GM18517 (cell line): ENCODE results near the gene SLC35B4.

Experiments
- ATAC-seq: cut with Tn5 transposase; IDR thresholded peaks from one replicate; pipeline ENCODE4 v1.9.1; 2021; ENCODE audit warnings: mild to moderate bottlenecking, moderate library complexity; ENCODE audit not compliant: unreplicated experiment

Gene SLC35B4

DNA sequence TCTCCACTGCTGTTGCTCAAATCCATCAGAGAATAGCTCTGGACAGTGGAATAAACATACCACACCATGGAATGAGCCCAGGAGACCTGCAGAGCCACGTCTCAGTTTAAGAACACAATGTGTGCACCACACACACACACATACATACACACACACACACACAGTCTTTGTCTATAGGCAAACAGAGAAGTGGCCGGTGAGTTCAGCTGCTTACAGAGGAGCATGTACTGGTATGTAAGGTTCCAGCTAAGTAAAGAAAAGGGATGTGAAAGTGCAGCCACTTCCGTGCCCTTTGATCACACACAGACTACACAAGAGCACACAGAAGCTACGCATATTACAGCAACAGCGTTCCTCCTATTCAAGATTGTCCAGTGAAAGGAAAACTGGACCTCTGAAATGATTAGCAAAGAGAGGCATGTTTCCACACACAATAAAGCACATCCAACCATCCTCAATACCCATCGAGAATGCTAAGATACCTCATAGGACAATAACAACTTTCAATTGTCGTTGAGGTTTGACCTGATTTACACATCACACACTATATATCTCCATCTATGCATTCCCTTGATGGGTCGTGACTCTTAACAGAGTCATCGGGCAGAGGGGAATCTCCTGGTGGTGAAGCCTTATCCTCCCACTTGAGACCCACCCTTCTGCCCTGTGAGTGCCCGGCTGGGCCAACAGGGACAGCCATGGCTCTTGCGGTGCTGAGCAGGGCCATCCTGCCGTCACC, 23.6 kb downstream of the SLC35B4 start:
- ATAC-seq, result peak; percentile 100

DNA sequence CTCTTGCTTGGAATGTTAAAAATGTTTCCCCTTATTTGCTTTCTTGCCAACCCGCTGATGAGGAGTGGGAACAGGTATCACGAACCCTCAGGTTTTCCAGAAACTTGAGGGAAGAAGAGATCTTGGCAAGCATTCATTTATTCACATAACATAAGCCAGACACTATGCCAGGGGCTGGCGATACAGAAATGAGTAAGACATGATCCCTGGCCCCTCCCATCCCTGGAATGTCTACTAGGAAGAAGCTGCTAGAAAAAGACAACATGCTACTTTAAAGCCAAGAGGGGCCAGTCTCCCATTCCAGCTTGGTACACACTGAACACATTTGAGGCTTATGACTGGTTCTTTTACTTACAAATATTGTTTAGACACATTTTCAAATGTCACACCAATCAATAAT, 26.4 kb downstream of the SLC35B4 start:
- no peak for ATAC-seq

DNA sequence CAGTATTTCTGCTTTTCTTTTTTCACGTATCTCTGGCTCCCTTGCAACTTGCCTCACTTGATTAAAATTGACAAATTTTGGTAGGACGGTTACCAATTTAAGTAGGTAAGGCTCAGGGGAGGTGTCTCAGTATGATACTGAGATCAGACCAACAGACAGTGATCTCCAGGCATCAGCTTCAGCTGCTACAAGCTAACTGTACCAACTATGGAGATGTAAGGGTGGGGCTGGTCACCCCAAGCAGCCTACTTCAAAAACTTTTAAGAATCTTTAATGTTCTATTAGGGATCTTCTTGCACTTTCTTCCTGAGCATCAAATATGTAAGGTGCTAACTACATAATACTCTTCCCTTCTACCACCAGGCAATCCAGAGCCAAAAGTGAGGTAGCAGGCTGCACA, 26.9 kb downstream of the SLC35B4 start:
- no peak for ATAC-seq

DNA sequence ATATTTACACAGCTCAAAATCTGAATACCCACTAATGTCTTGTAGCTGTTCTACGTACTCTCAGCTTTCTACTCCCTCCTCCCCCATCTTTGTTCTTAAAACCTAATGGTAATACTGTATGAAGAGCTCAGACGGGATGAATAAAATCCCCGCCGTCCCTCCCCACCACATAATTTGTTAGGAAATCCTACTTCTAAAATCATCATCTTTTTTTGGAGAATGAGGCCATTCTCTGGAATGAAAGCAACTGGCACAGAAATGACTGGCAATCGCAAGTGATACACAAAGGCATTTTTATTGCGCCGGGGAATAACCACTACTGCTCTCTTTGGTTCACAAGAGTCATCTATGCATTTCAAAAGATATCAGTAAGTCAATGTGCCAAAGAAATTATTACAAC, 27.3 kb downstream of the SLC35B4 start:
- ATAC-seq, result no peak

DNA sequence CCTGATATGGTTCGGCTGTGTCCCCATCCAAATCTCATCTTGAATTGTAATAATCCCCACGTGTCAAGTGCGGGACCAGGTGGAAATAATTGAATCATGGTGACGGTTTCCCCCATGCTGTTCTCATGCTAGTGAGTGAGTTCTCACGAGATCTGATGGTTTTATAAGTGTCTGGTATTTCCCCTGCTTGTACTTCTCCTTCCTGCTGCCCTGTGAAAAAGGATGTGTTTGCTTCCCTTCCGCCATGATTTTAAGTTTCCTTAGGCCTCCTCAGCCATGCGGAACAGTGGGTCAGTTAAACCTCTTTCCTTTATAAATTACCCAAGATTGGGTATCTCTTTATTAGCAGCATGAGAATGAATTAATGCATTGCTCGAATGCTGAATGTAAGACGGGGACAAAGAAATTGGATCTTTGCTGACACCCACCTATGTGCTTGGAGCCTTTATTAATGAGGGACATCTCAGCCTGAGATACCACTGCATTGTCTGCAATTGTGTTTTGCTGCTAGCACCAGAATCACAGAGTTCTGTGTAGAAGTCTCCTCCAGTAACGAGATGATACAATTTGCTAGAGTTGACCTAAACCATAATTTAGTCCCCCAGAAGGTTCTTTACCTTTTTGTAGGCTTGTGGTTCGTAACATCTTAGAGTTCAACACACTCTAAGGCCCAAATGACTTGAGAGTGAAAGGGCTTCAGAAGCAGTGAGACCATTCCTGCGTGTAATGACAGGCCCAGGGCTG, 28.6 kb downstream of the SLC35B4 start:
- no peak for ATAC-seq

DNA sequence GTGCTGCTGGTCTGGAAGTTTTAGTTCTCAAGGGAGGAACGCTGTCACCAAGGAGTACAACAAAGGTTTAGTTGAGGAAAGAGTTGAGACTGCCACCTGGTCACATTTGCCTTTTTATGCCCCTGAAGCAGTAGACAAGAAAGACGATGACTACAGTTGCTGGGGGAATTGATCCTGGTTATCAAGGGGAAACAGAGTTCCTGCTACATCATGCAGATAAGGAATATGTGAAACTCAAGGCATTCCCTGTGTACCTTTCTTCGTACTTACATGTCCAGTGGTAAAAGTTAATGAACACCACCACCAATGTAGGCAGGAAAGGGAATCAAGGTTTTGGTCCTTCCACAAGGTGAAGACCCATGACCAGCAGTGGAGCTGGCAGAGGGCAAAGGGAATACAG, 31.8 kb downstream of the SLC35B4 start:
- ATAC-seq, result no peak

DNA sequence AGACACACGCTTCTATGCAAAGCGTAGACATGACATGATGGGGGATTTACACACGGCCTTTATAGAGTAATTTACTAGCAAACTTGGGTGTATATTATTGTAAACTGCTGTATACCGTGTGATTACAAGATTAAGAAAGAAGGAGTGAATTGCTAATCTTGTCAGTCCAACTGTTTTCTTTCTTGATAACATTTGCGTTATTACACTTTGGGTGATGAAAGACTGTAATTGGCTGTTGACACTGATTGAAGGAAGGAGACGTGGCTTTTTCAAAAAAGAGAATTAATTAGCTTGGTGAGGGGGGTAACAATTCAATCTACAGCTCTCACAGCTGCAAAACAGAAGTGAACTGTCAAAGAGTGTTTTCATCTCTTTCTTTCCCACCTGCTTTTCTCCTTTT, 32.7 kb downstream of the SLC35B4 start:
- ATAC-seq, result no peak

DNA sequence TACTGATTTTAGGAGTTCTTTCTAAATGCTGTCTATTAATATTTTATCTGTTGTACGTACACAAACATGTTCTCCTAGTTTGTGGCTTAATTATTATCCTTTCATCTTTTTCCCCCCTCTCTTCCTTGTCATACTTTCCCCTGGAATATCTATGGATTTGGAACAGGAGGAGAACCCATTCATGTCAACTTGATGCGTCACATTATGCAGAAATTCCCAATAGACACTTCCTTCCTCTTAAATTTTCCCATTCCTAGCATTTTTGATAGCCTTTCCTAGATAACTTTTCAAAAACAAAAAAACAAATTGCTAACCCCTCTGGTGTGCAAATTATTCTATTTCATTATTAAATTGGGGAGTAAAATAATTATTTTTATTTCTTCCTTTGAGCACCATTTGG, 36.2 kb downstream of the SLC35B4 start:
- ATAC-seq, result no peak

DNA sequence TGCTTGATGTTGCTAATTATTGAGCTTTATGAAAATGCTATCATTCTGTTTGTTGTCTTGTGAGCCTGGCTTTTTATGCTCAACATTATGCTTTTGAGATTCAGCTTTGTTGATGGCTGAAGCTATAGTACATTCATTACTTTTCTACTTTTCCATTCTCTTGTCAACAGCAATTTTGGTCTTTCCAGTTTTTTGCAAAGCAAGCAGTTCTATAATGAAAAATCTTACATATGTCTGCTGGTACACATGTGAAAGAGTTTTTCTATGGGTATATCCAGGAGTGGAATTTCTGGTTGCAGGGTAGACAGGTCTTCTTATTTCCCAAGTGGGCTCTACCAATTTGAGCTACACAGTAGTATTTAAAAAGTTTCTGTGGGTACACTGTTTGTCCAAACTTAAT, 36.8 kb downstream of the SLC35B4 start:
- ATAC-seq, result no peak

DNA sequence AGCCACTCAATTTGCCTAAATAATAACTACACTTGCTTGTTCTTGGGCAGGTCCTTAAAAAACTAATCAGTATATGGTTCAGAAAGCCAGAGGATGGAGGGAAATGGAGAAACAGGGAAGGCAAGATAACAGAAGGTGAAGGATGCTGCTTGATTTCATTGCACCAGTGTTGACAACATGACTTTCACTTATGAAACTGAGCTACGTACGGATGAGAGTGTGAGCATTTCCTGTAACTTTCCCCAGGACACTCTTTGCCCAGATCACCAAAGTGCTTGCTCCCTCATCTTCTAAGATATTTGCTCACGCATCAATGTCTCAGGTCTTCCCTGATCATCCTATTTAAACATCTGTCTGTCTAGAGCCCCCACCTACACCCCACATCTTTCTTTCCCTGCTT, 37.4 kb downstream of the SLC35B4 start:
- ATAC-seq, result no peak

DNA sequence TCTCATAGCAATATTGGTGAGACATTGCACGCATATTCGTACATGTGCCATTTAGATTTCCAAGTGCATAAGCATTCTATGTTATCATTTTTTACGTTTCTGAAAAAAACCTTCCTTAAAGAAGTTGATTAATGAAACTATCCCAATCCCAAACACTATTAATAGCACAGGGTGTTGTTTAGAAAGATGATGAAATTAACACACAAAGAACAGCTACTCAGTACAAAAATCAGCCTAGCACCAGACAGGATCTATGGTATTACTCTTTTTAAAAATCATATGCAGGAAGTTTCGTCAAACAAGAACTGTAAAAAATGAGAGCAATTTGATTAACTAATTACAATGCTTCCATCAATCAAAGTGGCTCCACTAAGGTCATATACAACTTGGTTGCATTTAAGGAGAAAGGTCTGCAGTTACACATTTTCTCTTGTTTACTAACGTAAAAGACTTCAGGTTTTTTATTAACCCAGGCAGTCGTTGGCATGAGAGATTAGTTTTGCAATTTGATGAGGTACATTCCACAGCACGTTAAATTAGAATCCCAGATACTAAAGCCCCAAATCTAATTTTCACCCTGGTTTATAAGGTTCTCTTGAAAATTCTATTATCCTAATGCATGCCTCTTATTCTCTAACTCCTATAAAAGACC, 38.1 kb downstream of the SLC35B4 start:
- ATAC-seq, result no peak

DNA sequence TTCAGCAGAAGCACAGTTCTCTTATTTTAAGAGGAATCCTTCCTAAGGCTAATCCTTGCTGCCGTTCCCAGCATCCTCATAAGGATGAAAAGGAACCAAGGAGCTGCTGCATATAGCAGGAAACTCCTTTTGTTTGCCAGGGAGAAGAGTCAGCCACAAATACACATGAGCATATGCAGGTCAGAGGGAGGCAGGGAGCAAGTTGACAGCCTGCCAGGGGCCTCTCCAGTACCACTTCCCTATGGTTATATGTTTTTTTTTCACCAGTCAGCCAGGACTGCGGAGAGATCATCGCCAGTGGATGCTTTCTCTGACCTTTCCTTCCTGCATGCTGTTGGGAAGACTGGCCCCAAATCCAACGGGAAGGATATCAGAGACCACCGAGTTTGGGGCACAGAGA, 39.8 kb downstream of the SLC35B4 start:
- no peak for ATAC-seq

DNA sequence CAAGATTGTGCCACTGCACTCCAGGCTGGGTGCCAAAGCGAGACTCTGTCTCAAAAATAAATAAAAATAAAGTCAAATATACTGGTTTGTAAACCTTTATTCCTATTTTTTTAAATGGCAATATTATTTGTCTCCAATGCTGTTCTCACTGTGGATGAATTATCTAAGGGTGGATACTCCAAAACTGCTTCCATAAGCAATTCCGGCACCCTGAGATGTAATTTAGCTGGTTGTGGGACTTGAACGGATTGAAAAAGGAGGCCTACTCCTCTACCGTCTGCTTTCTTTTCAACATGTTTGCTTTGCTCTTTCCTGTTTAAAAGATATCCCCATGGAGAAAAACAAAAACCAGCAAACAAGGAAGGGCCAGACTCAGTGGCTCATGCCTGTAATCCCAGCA, 54.4 kb downstream of the SLC35B4 start:
- ATAC-seq, result no peak

DNA sequence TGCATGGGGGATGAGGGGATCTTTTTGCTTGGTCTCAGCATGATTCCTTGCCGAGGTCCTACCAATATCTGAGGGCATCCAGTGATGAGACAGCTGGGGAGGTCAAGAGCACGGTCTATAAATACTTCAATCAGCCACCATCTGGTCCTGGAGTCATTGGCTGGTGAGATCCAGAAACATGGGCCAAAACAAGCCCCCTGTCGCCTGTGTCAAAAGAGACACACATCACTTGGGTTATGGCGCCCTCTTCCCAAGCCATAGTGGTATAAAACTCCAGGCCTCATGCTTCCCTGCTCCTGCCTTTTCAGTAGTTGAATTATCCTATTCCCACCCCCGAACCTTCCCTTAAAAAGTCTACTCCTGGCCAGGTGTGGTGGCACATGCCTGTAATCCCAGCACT, 60.9 kb downstream of the SLC35B4 start:
- no peak for ATAC-seq

DNA sequence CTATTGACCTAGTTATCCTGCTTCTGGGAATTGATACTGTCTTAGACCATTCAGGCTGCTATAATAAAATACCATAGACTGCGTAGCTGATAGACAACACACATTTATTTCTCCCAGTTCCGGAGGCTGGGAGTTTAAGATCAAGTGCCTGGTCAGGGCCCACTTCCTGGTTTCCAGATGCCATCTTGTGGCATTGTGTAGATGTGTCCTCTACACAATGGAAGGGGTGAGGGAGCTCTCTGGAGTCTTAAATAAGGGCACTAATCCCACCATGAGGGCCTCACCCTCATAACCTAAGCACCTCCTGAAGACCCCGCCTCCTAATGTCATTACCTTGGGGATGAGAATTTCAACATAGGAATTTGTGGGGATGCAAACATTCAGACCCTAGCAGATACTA, 62.4 kb downstream of the SLC35B4 start:
- ATAC-seq, result no peak

DNA sequence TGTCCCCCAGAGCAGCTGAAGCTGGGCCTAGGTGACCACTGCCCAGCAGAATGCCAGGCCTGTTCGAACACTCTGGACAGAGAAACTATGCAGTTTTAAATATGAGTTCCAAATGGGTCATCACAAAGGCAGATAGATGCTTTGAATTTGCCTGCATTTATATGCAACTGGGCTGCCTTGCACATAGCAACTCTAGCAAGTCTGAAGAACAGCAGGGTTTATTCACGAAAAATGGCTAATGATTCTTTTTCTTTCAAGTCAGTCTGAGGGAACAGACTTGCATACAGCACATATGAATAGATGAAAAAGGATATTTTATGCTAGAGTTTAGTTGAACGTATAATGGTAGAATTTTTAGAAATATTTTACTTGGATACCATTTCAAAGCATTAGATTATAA, 68.5 kb downstream of the SLC35B4 start:
- ATAC-seq, result no peak

DNA sequence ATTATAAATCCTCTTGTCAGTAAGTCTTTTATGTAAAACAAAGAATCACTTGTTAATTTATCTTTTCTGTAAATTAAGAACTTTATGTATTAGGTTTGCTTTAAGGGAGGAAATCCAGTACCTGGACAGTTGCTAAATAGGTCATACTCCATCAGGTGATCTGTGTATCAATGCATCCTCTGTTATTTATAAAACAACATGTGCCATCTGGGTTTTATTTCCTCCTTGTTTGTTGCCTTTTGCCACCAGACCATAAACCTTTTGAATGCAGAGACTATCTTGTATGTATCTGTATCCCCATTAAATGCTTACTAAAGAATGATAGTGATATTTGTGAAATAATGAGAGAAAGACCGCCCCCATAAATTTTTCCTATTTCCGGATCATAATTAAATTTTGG, 70.0 kb downstream of the SLC35B4 start:
- no peak for ATAC-seq

DNA sequence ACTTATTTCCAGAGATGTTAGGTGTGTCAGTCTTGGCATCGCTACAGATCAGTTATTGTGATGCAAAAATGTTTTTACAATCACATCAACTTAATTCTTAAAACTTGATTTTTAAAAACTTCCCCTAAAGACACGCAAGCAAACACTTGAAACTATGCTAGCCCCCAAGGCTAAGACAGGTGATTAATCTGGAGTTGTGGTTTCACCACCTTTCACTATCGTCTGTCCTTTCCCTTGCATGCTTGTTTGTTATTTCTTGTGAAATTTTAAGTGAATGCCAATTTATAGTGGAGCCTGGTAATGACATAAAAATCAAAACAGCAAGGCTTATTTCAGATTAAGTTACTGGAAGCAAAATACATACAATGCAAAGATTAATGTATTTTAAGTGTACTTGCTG, 70.4 kb downstream of the SLC35B4 start:
- ATAC-seq, result no peak

DNA sequence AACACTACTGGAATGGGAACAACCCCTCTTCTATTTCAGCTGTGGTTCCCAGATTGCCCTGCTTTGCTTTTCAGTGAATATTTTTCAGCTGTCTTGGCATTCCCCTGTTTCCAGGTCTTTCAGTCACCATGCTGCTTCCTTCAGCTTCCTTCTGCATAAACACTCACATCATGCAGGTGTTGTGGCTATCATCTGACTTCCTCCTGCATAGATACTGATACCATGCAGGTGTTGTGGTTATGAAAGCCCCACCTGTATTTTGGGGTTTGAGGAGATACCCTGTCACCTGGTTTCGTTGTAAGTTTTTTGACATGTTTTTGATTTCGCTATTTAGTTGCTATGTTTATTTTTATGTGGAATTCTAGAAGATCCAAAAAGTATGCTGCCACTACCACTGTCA, 71.5 kb downstream of the SLC35B4 start:
- no peak for ATAC-seq
